SK-N-DZ (cell line): ENCODE results near the gene PCP2.

Experiments
- DNase-seq: peaks from one replicate; pipeline ENCODE4 v3.0.0-alpha.2; 2015; ENCODE audit warnings: low spot score
- small RNA-seq, 2 experiments: library from RNA; depleted of rRNA; stranded (forward); fragments of <200 nt; gene quantifications; one replicate each; pipeline ENCODE3, GENCODE V24; 2014

Gene PCP2

GRCh38 chr19:7596211-7596937, 37.1 kb downstream of the PCP2 start:
- DNase-seq = no peak

GRCh38 chr19:7595466-7596133, 37.9 kb downstream of the PCP2 start, which contains the start of gene CAMSAP3:
Gene CAMSAP3 (plus strand): TSS chr19:7595863. CDS start chr19:7596003, 140 bp downstream.
- peak; percentile 69 for DNase-seq

GRCh38 chr19:7590256-7590655, 43.3 kb downstream of the PCP2 start:
- no peak for DNase-seq

GRCh38 chr19:7589822-7590221, 43.7 kb downstream of the PCP2 start:
- DNase-seq = no peak

GRCh38 chr19:7582446-7582845, 51.1 kb downstream of the PCP2 start:
- no peak for DNase-seq

Small RNAs within 50 kb of the gene (small RNA-seq; reads per million reads assigned to genes)
- 0 to 0.04 reads per million in 2 experiments for gene MIR6792
